HEK293T (cell line): ENCODE results near the gene CD177.

Source experiments
- ARNT ChIP-seq: fragments of 450-650 bp; IDR thresholded peaks from 2 replicates; pipeline ENCODE4 v1.6.1; 2017; ENCODE audit warnings: mild to moderate bottlenecking
- BHLHE40 ChIP-seq: fragments of 450-650 bp; IDR thresholded peaks from 2 replicates; pipeline ENCODE4 v1.6.1; 2016; ENCODE audit warnings: mild to moderate bottlenecking, moderate library complexity, borderline replicate concordance
- CTBP1 ChIP-seq: fragments of 450-650 bp; IDR thresholded peaks from 2 replicates; pipeline ENCODE4 v1.6.1; 2016; ENCODE audit warnings: borderline replicate concordance
- NFRKB ChIP-seq: fragments of 450-650 bp; IDR thresholded peaks from 2 replicates; pipeline ENCODE4 v1.6.1; 2016; ENCODE audit warnings: mild to moderate bottlenecking, moderate library complexity
- SP1 ChIP-seq: fragments of 450-650 bp; IDR thresholded peaks from 2 replicates; pipeline ENCODE4 v1.6.1; 2017
- TF ChIP-seq, protein P1 (sequence below): fragments of 450-650 bp; IDR thresholded peaks from 2 replicates; pipeline ENCODE4 v1.6.1; 2016

DNA sequence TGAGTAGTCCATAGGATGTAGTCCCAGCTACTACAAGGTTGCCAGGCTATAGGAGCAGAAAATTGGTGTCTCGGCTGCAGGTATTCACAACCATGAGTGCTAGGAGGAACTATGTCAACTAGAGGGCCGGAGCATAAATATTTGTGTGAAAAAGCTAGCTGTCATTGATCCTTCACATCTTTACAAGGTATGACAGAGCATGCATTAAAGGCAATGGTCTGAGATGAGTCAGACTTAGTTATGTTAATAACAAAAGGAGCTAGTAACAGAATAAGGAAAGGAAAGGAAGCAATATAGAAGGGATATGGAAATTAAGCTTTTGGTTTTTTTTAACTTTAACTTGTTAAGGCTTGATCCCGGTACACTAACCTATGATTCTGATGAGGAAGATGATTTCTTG is 43.3 kb upstream of the CD177 start:
- TF ChIP-seq NFRKB (no peak), CTBP1 (no peak), ARNT (no peak), BHLHE40 (no peak), SP1 (no peak)
- TF ChIP-seq, protein P1, sequence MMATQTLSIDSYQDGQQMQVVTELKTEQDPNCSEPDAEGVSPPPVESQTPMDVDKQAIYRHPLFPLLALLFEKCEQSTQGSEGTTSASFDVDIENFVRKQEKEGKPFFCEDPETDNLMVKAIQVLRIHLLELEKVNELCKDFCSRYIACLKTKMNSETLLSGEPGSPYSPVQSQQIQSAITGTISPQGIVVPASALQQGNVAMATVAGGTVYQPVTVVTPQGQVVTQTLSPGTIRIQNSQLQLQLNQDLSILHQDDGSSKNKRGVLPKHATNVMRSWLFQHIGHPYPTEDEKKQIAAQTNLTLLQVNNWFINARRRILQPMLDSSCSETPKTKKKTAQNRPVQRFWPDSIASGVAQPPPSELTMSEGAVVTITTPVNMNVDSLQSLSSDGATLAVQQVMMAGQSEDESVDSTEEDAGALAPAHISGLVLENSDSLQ: no peak
